Activated gamma-delta T cell treated with Interleukin-2 at 50 U/mL for 16 hours (primary cell): Measurements from ENCODE around the gene INS.
"Not testable (repeated sequence)": the region's sequence is repeated elsewhere in the genome, so short reads cannot be mapped to it uniquely, and the experiment has no call there.

Source experiments
- DNase-seq: peaks from one replicate; pipeline ENCODE4 v3.0.0-alpha.2; 2020

INS gene

DNA sequence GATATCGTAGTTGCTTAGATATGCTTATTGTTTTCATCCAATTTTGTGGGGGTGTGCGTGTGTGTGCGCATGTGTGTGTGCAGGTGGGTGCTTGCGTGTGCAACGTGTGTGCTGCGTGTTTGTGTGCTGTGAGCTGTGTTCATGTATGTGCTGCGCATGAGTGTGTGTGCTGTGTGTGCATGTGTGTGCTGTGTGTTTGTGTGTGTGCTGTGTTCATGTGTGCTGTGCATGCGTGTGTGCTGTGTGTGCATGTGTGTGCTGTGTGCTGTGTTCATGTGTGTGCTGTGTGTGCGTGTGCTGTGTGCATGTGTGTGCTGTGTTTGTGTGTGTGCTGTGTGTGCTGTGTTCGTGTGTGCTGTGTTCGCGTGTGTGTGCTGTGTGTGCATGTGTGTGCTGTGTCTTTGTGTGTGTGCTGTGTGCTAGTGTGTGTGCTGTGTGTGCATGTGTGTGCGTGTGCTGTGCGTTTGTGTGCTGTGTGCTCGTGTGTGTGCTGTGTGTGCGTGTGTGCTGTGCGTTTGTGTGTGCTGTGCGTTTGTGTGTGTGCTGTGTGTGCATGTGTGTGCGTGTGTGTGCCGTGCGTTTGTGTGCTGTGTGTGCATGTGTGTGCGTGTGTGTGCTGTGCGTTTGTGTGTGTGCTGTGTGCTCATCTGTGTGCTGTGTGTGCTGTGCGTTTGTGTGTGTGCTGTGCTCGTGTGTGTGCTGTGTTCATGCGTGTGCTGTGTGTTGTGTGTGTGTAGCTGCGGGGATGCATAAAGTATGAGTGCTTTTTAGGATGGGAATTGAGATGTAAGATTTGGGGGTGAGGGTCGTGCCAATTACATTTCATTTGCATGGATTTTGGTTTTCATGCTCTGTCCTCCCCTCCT lies 29.4 kb downstream of the INS start:
- DNase-seq, result no peak

DNA sequence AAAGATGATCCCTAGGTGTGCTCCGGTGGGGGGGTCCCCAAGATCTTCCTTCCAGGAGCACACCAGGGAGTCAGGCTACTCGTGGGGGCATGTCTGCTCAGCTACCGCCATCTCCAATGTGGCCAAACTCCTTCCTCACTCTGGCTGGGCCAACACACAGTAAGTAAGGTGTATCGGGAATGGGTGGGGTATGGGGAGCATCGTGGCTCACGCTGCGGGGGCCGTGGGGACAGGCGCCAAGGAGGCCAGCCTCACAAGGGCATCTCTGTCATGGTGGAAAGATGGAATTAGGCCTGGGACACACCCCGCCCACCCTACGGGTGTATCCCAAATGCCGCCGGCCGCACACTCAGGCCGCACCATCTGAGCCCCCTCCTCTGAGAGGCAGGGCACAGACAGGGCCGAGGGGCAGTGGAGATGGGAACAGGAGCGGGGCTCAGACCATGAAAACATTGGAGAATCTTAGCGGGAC lies 30.1 kb downstream of the INS start:
- no peak for DNase-seq

DNA sequence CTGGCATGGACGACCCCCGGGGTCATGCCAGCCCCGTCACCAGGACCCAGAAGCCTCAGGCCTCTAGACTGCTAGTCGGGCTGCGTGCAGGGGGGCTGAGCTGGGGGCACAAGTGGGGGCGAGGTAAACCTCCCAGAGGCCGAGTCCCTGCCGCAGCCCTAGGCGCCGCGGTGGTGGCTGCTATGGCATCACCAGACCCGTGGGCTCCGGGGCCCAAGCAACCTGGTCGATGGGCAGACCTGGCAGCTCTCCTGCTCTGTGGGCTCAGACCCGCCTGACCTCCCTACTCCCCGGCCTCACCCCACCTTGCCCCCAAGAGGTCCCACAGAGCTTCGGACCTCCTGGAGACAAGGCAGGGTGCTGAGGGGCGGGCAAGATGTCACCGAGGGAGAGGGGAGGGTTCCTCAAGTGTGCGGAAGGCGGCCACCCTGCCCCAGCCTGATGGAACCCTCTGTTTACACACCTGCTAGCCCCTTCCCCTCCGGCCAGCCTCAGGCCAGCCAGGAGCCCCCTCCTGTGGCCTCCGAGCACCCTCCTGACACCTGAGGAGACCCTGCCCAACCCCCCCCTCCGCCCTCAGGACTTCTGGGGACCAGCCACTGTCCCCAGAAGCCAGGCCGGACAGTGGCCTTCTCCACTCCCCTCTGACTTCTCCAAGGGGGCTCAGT lies 31.2 kb downstream of the INS start:
- no peak for DNase-seq

DNA sequence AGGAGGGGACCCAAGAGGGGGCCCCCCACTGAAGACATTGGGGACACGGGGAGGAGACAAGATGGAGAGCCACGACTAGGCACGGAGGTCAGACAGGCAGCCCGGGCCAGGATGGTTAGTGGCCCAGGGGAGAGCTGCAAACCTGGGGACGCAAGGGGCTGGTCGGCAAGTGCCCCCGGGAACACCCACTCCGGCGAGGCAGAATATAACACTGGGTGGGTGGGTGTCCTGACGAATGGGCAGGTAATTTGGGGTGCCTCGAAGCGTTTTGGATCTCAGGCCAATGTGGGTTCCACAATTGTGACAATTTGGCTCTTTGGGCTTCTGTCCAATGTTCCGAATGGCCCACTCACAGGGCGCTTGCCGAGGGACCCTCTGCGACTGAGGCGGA lies 31.7 kb downstream of the INS start:
- DNase-seq, result no peak

DNA sequence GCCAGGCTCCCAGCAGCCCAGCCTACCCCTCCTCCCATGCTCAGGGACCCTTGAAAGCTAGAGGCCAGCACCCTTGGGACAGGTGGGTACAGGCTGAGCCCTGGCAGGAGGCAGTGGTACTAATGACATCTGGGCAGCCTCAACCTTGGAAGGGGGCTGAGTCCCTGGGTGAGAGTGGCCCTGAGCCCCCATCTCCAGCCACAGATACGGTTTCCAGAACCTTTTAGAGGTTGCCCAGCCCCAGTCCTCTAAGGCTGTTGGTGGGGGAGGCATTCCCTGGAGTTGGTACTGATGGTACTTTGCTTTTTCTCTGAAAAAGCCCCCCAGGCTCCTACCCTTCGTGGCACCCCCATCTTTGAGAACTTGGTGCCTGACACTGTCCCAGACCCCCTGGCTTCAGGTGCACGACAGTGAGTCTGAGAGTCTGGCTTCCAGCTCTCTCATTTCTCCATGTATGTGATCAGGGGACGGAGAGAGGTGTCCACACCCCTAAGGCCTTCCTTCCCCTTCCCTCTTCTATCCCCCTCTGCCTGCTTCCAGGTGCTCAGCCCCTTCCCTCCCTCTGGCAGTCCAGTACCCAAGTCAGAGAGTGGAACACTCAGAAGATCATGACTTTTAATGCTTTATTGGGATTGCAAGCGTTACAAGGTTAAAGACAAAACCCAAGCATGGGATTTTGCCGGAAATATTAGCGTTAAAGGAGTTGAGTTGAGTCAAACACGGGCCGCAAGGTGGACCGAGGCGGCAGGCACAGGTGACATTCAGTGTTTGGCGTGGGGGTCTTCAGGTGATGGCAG lies 32.3 kb downstream of the INS start:
- no peak for DNase-seq

DNA sequence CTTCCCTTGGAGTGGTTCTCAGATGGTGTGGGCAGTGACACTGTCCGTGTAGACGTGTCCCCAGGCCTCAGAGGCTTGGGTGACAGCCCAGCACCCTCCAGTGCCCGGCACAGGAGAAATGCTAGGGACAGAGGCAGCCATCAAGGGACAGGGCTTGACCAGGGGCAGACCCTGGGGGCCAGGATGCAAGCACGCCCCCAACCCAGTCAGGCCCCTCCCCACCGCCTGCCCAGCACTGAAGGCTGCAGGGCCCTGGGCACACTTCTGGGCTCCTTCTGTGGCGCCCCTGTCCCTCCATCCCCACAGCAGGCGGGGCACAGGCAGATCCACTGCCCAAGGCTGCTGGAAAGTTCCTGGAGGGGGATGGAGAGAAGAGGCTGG lies 32.9 kb downstream of the INS start:
- DNase-seq, result no peak

DNA sequence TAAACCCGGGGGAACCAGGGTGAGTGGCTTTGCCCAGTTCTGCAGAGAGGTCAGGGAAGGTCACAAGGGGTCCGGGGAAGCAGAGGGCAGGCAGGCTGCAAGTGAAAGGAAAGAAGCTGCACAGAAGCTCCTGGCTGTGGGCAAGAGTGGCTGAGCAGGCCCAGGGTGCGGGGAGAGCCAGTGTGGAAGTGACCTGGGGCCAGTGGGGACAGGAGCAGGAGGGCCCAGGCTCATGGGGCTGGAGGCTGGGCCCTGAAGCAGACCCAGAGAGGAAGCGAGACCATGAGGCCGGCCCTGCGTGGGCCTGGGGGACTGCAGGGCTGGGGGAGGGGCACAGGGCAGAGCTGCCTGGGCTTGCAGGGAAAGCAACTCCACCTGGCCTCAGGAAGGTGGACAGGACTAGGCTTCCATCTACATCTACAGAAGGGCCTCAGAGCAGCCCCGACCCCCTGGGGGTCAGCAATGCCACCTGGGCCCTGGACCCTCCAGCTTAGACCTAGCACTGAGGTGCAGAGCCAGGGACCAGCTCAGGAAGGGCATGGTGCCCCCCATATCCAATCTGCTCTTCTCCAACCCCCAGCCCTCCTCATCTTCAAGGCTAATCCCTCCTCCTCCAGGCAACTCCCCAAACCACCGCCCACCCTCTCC lies 33.4 kb downstream of the INS start:
- DNase-seq, result no peak

DNA sequence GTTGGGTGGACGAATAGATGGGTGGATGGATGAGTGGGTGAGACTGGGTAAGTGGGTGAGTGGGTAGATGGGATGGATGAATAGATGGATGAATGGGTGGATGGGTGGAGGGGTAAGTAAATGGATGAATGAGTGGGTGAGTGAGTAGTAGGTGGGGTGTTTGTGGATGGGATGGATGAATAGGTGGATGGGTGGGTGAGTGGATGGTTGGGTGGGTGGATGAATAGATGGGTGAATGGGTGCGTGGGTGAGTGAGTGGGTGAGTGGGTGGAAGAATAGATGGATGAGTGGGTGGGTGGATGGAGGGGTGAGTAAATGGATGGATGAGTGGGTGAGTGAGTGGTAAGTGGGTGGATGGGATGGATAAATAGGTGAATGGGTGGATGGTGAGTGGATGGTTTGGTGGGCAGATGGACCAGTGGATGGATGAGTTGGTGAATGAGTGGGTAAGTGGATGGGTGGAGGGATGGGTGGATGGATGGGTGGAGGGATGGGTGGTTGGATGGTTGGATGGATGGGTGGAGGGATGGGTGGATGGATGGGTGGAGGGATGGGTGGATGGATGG lies 34.4 kb downstream of the INS start:
- no peak for DNase-seq

DNA sequence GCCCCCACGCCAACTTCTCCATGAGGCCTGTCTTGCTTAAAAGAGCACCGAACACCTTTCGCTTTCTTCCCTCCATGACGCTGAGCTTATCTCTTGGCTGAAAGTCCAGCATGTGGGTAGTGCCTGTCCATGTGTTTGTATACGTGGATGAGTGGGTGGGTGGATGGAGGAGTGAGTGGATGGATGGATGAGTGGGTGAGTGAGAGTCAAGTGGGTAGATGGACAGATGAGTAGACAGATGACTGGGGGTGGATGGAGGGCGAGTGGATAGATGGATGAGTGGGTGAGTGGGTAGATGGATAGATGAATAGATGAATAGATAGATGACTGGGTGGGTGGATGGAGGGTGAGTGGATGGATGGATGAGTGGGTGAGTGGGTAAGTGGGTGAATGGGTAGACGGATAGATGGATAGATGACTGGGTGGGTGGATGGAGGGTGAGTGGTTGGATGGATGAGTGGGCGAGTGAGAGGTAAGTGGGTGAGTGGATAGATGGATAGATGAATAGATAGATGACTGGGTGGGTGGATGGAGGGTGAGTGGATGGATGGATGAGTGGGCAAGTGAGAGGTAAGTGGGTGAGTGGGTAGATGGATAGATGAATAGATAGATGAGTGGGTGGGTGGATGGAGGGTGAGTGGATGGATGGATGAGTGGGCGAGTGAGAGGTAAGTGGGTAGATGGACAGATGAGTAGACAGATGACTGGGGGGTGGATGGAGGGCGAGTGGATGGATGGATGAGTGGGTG lies 36.1 kb downstream of the INS start:
- not testable (repeated sequence) for DNase-seq

DNA sequence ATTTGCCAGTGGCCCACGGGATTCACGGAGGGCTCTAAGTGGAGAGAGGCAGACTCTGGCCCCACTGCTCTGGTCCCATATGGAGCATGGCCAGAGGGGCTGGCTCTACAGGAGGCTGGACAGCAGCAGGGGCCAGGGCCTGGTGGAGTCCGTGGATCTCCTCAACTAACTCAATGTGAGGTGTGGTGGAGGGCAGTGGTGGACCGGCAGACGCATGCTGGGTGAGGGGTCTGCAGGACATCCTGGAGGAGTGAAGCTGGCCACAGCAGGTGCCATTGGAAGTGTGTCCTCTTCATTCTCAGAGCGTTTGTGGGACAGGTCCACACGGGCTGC lies 37.4 kb downstream of the INS start:
- DNase-seq, result no peak

DNA sequence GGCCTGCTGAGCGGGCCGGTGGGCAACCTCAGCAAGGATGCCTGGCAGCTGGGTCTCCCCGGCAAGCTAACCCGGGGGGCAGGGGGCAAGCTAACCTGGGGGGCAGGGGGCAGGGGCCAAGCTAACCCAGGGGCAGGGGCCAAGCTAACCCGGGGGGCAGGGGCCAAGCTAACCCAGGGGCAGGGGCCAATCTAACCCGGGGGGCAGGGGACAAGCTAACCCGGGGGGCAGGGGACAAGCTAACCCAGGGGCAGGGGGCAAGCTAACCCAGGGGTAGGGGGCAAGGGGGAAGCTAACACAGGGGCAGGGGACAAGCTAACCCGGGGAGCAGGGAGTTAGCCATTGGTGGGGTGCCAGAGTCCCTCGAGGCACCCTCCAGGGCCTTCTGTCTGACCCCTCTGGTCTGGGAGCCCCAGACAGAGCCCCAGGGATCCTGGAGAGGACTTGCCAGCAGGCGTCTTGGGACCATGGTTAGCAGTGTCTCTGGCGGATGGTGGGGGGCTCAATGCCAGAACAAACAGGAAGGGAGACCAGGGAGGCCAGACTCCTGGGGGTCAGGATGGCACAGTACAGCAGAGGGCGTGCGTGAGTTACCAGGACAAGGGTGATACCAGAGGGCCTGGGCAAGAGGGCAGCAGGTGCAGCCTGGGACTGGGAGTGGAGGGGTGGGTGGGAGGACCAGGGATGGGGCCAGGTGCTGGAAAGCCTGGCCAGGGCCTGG lies 37.9 kb downstream of the INS start:
- no peak for DNase-seq

DNA sequence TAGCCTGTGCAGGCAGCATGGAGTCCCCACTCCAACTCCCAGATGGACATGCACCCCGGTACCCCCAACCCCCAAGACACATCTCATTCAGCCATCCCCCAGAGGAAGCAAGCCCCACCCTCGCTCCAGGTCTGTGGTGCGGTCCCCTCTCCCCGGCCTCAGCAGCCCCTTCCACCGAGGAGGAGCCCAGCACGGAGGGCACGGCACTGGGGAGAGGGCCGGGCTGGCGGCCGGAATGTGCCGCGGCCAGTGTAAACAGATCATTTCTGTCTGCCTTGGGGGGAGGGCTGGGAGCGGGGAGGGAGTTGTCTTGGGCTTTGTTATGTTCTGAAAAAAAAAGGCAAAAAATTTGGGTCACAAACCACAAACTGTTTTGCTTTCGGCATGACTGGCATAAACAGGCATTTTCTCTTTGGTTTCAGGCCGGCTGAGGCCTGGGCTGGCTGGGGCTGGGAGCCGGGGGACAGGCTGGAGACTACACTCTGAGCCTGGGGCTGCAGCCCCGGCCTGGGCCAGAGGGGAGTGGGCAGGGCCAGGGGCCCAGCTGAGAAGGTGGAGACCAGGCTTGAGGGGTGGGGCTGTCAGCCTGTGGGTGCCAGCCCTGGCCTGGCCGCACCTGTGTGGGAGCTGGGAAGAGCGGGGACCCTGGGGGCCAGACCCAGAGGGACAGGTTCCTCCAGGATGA lies 38.6 kb downstream of the INS start:
- DNase-seq, result no peak

DNA sequence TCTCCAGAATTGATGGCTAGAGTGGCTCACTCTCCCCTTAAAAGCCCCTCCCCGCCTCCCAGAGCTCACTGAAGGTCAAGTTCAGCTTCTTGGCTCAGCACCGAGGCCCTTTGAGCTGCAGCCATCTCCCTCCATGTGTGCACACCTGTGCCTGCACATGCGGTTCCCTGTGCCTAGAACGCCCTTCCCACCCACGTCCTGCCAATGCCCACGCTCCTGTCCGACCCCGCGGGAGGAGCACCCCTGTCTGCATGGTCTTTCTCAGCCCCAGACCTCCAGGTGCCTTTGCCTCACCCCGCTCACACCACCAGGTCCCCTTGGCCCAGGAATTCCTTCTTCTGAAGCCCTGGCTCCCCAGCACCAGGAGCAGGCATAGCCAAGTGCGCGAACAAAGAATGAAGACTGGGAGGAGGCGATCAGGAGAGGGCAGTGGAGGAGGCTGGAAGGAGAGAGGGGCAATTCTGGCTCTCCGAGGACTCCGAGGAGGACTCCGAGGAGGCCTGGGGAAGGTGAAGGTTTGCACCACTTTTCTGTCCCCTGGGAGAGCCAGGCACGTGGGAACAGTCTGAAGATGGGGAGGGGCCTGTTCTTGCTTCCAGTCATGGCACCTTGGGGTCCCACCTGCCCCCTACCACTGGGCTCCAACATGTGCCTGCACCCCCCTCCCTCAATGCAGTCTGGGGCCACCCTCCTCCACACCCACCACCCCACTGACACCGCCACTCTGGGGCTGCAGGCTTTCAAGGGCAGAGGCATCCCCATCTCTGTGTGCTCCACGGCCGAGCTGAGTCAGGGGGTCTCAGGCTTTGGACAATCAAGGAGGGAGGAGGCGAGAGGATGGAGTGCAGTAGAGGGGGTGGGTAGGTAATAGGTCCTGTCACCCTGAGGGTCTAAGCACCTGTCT lies 39.5 kb downstream of the INS start:
- DNase-seq, result no peak

DNA sequence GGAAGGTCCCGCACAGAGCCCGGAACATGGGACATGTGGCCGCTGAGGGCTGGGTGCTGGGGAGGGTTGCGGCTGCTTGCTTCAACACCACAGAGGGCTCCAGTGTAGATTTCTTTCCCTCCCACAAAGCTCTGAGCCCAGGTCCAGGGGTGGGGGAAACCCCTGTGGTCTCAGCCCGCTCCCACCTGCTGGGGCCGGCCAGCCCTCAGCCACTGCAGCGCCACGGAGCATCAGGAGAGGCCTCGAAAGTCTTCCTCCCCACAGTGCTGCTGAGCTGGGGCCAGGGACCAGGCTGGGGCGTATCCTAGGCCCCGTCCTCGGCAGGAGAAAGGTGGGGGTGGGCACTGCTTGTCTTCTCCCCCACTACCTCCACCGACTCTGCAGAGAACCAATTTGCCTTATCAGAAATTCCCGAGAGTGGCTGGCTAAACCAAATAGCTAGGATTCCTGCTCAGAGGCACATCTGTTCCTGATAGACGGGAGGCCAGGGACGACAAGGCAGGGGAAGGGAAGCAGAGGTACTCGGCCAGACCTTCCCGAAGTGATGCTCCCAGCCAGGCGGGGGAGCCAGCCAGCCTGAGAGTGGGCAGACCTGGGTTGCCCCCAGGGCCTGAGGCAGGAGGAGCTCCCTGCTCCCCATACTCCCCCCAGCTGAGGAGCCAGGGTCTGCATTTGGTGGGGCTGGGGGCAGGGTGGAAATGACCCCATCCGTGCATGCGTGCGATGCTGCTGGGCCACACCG lies 40.5 kb downstream of the INS start:
- no peak for DNase-seq

DNA sequence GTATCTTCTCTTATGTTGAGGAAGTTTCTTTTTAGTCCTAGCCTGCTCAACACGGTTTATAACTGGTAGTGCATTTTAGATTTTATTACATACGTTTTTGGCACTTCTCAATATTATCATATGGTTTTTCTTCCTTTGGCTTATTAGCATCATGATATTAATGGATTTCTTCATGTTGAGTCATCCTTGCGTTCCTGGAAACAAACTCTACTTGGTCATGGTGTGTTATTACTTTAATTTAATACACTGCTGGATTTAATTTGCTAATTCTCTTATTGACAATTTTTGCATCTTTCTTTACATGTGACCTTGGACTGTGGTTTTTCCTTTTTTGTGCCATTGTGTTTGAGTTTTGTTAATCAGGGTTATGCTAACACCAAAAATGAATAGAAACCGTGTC lies 42.3 kb downstream of the INS start:
- no peak for DNase-seq

DNA sequence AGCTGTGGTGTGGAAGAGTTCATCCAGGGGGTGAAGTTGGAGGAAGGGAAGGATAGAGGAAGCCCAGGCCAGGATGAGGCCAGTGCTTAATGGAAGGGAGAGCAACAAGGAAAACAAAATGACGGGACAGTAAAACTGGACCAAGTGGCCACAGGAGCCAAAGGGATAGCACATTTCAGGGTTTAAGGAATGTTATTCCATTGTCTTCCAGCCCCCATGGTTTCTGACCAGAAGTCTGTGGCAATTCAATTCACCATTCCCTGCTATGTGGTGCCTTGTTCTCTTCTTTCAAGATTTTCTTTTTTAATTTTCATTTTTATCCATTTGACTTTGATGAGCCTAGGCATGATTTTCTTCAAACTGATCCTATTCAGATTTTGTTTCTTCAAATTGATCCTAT lies 44.3 kb downstream of the INS start:
- DNase-seq, result no peak

DNA sequence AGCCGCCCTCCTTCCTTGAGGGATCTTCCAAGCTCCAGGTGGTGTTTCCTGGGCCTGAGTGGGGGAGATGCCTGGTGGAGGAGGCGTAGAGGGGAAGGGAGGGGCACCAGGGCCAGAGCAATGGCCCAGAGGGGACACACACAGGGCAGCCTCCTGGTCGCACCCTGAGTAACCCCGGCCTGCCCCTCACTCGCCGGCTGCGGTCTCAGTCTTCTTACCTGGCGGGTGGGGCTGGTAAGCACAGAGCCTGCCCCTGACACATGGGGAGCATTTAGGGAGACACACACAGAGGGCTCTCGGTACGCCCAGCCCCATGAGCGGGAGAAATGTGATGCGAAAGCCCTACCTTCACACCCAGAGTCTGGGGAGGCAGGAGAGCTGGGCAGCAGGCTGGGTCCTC lies 45.7 kb downstream of the INS start:
- DNase-seq, result no peak

DNA sequence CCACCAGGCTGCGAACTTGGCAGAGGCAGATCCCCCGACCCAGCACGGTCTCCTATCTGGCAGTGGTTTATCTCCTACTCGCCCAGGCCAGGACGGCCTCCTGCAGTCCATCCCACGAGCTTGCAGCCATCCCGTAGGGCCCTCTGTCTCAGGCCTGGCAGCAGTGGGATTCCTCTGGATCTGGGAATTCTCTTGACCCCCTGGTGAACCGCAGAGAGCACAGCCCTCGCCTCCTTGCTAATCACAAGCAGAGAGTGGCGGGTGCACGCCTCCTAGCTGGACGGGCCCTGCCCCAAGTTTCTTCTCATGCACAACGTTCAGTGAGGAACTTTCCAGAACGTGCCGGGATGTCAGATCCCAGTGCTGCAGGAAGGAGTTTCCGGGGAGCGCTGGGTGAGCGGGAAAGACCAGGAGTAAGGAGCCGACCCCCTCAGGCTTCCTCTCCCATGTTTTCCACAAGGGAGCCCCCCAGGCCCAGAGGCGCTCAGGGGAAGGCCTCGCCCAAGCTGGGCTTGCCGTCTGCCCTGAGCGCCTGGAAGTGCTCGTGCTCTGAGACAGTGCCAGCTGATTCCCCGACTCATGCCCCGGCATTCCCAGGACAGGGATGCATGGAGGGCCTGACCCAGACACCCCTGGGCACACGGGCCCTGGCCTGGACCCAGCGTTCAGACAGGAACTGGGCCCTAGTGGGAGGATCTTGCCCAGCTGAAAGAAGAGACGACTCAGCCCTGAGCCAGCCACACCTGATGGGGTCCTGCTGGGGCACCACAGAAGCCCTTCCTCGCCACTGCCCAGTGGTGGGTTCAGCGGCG lies 46.4 kb downstream of the INS start:
- no peak for DNase-seq
